A549 (cell line): ENCODE data around the gene ACOT11.

Experiments used
- ATOH8 ChIP-seq: fragments of 250-450 bp; sonication (Bioruptor Pico); IDR thresholded peaks from 2 replicates; pipeline ENCODE4 v1.5.0; 2020; ENCODE audit warnings: low read depth, mild to moderate bottlenecking, moderate library complexity
- CEBPB ChIP-seq, 2 experiments: fragments of >200 bp in 1 of 2; sonication (Bioruptor Twin) in 1 of 2; formaldehyde crosslinking in 1 of 2; IDR thresholded peaks; 2 replicates each; pipeline ENCODE4 v1.6.1; 2012 to 2016
- CTCF ChIP-seq: fragments of >200 bp; sonication (Bioruptor Twin); formaldehyde crosslinking; IDR thresholded peaks from 3 replicates; pipeline ENCODE4 v1.5.1; 2016
- EP300 ChIP-seq, 2 experiments: fragments of >200 bp; sonication (Bioruptor Twin); formaldehyde crosslinking; IDR thresholded peaks; 2 replicates in 1 of 2; 3 replicates in 1 of 2; pipeline ENCODE4 v1.6.1; 2016 to 2017
- HDAC2 ChIP-seq: fragments of 200-600 bp; sonication (generic); IDR thresholded peaks from 2 replicates; pipeline ENCODE4 v1.6.1; 2016
- MAZ ChIP-seq: fragments of 150-350 bp; IDR thresholded peaks from 2 replicates; pipeline ENCODE4 v1.6.1; 2014; ENCODE audit warnings: antibody characterized with exemption, low read depth, low read length, borderline replicate concordance
- POLR2A ChIP-seq: IDR thresholded peaks from 2 replicates; pipeline ENCODE4 v1.6.1; 2012; ENCODE audit warnings: mild to moderate bottlenecking, low read length
- POLR2AphosphoS2 ChIP-seq: conservative IDR thresholded peaks from 2 replicates; pipeline ENCODE4 v1.6.1; 2012; ENCODE audit warnings: low read length, improper control_type of control experiment, inconsistent platforms
- RAD21 ChIP-seq, 2 experiments: fragments of >200 bp in 1 of 2; sonication (Bioruptor Twin) in 1 of 2; formaldehyde crosslinking in 1 of 2; IDR thresholded peaks in 1 of 2; conservative IDR thresholded peaks in 1 of 2; 2 replicates in 1 of 2; 3 replicates in 1 of 2; pipeline ENCODE4 v1.6.1; 2012 to 2018; ENCODE audit warnings: inconsistent platforms in 1 of 2
- REST ChIP-seq: fragments of 200-600 bp; sonication (generic); IDR thresholded peaks from 2 replicates; pipeline ENCODE4 v1.6.1; 2016; ENCODE audit warnings: antibody characterized with exemption, mild to moderate bottlenecking, moderate library complexity
- RNF2 ChIP-seq: fragments of 200-600 bp; sonication (generic); IDR thresholded peaks from 2 replicates; pipeline ENCODE4 v1.6.1; 2016; ENCODE audit warnings: low read depth, mild to moderate bottlenecking, antibody characterized with exemption, moderate library complexity, borderline replicate concordance
- TP53 ChIP-seq: fragments of 250-450 bp; sonication (Bioruptor Pico); IDR thresholded peaks from 2 replicates; pipeline ENCODE4 v1.5.0; 2021; ENCODE audit warnings: mild to moderate bottlenecking, moderate library complexity
- USF2 ChIP-seq: fragments of 450-650 bp; IDR thresholded peaks from 2 replicates; pipeline ENCODE4 v1.6.1; 2014; ENCODE audit warnings: antibody characterized with exemption
- ZSCAN20 ChIP-seq: fragments of 250-450 bp; sonication (Bioruptor Pico); IDR thresholded peaks from 2 replicates; pipeline ENCODE4 v1.8.0; 2022; ENCODE audit warnings: mild to moderate bottlenecking, moderate library complexity

- TF ChIP-seq CTCF (no peak), ZSCAN20 (CRISPR knock-in tag) (no peak), HDAC2 (no peak), RAD21 (conservative IDR thresholded peaks at IDR 0.05 in 1 of 2, IDR thresholded peaks at IDR 0.05 in 1 of 2) (no peak), EP300 (IDR thresholded peaks at IDR 0.05) (no peak), ATOH8 (no peak), POLR2A (no peak), CEBPB (IDR thresholded peaks at IDR 0.05) (no peak), POLR2AphosphoS2 (no peak), REST (no peak), RNF2 (no peak), TP53 (no peak), MAZ (no peak), USF2 (no peak)
Observed at GRCh38 chr1:54502342-54502741, 45.7 kb upstream of the ACOT11 start.
